PC-9 (cell line): ENCODE results near the gene C19orf53. TPM values are rescaled to one million over a fixed set of nuclear protein-coding genes. Genes with fewer than 3 reads are reported as not detected.

Source experiments
- Bru-seq: library from RNA; stranded (reverse); fragments of 400-500 nt; gene quantifications from one replicate; lab custom pipeline; 2021; lab: Mats Ljungman, UMichigan
- BruChase-seq, 2 experiments: library from RNA; stranded (reverse); fragments of 400-500 nt; gene quantifications; one replicate each; lab custom pipeline; 2021; lab: Mats Ljungman, UMichigan
- BruUV-seq: library from RNA; stranded (reverse); fragments of 400-500 nt; replicated peaks from 2 replicates; lab custom pipeline; 2021; lab: Mats Ljungman, UMichigan
- CTCF ChIA-PET: fragments of 300-600 bp; sonication (Branson Sonifier 250); formaldehyde crosslinking; loops from one replicate; lab custom pipeline; 2022; ENCODE audit warnings: antibody characterized with exemption; lab: Charles Lee
- POLR2A ChIA-PET: fragments of 300-600 bp; sonication (Branson Sonifier 250); formaldehyde crosslinking; loops from one replicate; lab custom pipeline; 2022; ENCODE audit warnings: antibody characterized with exemption; ENCODE audit not compliant: unreplicated experiment; lab: Charles Lee
- DNase-seq, 2 experiments: peaks; one replicate each; pipeline versions ENCODE4 v3.0.0 to v3.0.0-alpha.2; 2015 to 2022; ENCODE audit warnings: mixed read lengths in 1 of 2
- H2AFZ ChIP-seq: fragments of 200-600 bp; sonication (generic); 2 replicates; pipeline ENCODE4 v1.8.1; 2017; ENCODE audit warnings: antibody characterized with exemption
- H3F3A ChIP-seq: fragments of 200-600 bp; sonication (generic); 2 replicates; pipeline ENCODE4 v1.8.1; 2017; ENCODE audit warnings: antibody characterized with exemption, mild to moderate bottlenecking, low read depth; ENCODE audit not compliant: insufficient read depth
- H3K27ac ChIP-seq: fragments of 200-600 bp; sonication (generic); 2 replicates; pipeline ENCODE4 v1.6.1; 2016; ENCODE audit warnings: mixed run types
- H3K27me3 ChIP-seq: fragments of 200-600 bp; sonication (generic); 2 replicates; pipeline ENCODE4 v1.6.1; 2016; ENCODE audit warnings: low read depth, mixed run types; ENCODE audit not compliant: insufficient read depth
- H3K36me3 ChIP-seq: fragments of 200-600 bp; sonication (generic); 2 replicates; pipeline ENCODE4 v1.6.1; 2016; ENCODE audit warnings: low read depth, mixed run types
- H3K4me1 ChIP-seq: fragments of 200-600 bp; sonication (generic); replicated peaks from 2 replicates; pipeline ENCODE4 v1.6.1; 2016; ENCODE audit warnings: mixed run types; ENCODE audit not compliant: insufficient read depth
- H3K4me2 ChIP-seq: fragments of 200-600 bp; sonication (generic); 2 replicates; pipeline ENCODE4 v1.6.1; 2017; ENCODE audit warnings: mixed run types
- H3K4me3 ChIP-seq: fragments of 200-600 bp; sonication (generic); 2 replicates; pipeline ENCODE4 v1.6.1; 2016; ENCODE audit warnings: mixed run types
- H3K79me2 ChIP-seq: fragments of 200-600 bp; sonication (generic); 2 replicates; pipeline ENCODE4 v1.6.1; 2017; ENCODE audit warnings: low read depth, mixed run types
- H3K9me2 ChIP-seq: fragments of 200-600 bp; sonication (generic); 2 replicates; pipeline ENCODE4 v1.8.1; 2017; ENCODE audit warnings: mild to moderate bottlenecking; ENCODE audit not compliant: insufficient read depth
- H3K9me3 ChIP-seq: fragments of 200-600 bp; sonication (generic); 2 replicates; pipeline ENCODE4 v1.8.1; 2016; ENCODE audit warnings: low read depth; ENCODE audit not compliant: insufficient read depth
- H4K20me1 ChIP-seq: fragments of 200-600 bp; sonication (generic); 2 replicates; pipeline ENCODE4 v1.8.1; 2017; ENCODE audit not compliant: insufficient read depth
- CTCF ChIP-seq: fragments of 200-600 bp; sonication (generic); conservative IDR thresholded peaks from 2 replicates; pipeline ENCODE4 v1.6.1; 2017; ENCODE audit warnings: mixed run types, antibody characterized with exemption, mild to moderate bottlenecking, moderate library complexity
- EZH2 ChIP-seq: fragments of 200-600 bp; sonication (generic); IDR thresholded peaks from 2 replicates; pipeline ENCODE4 v1.8.0; 2017; ENCODE audit warnings: antibody characterized with exemption, low read depth
- intact Hi-C: fragments of 100-400 bp; cut with micrococcal nuclease; formaldehyde crosslinking; loops from one replicate; pipeline ENCODE4 v1.10.0; 2022; ENCODE audit not compliant: unreplicated experiment
- long read RNA-seq: library from polyadenylated mRNA; stranded (forward); transcript quantifications from one replicate; pipeline ENCODE4 v2.0.0, GENCODE V29; 2022
- total RNA-seq: library from RNA; stranded (reverse); gene quantifications from 2 replicates; pipeline ENCODE4 v1.2.3, GENCODE V29; 2021

C19orf53 gene
- total RNA-seq (99.4 and 121 TPM in 2 replicates), Bru-seq, nascent RNA (percentile 91 among the genes with signal in this experiment), BruChase-seq, experiment 1, labeled RNA remaining after a 2-hour chase (percentile 87 among the genes with signal in this experiment), BruChase-seq, experiment 2, labeled RNA remaining after a 6-hour chase (percentile 89 among the genes with signal in this experiment)
- long read RNA-seq, transcript C19orf53-202 (3 exons, 873 nt) = major isoform, 260 of 269 reads
- long read RNA-seq, partial matches to known transcripts = 0 of 269 reads
- long read RNA-seq, other reads (novel, unspliced or antisense) = 4 of 269 reads

- Histone ChIP-seq H3K9me2 (no peaks in the 10 kb centered on the region), H3K9me3 (no peaks in the 10 kb centered on the region), H3K79me2 (peaks cover 29% of the 10 kb centered on the region), H3K27me3 (no peaks in the 10 kb centered on the region), H2AFZ (peak within 1 kb of the TSS; percentile 86), H3F3A (peaks cover 30% of the 10 kb centered on the region), H3K4me3 (peak within 1 kb of the TSS; percentile 88), H3K36me3 (0 out of 2 replicates have a peak, but pooled peaks cover 9% of the 10 kb centered on the region), H3K4me1 (peaks cover 6% of the 10 kb centered on the region), H3K27ac (peak within 1 kb of the TSS; percentile 44), H3K4me2 (peak within 1 kb of the TSS; percentile 97), H4K20me1 (peaks cover 7% of the 10 kb centered on the region)
- DNase-seq = peak; percentile 82 to 83
- ChIA-PET POLR2A (interaction anchor here (0.6 to 0.8 kb wide), 7 partner anchors 19 to 1063 kb away, joined by 3 to 11 read pairs (median 7); partner anchors contain the start of gene ZSWIM4), CTCF (interaction anchor here (0.6 kb wide), 3 partner anchors 13 to 304 kb away, joined by 5 to 7 read pairs (median 6); no protein-coding TSS in a partner anchor)
- no peak for TF ChIP-seq CTCF
- TF ChIP-seq EZH2 = no peak
- intact Hi-C loops = no loop called here
- TSS peak; percentile 76 for BruUV-seq
These were observed at the start of gene C19orf53 for GRCh38 chr19:13774217-13775191. TSS of gene C19orf53 (plus strand) at chr19:13774456. CDS start at chr19:13774478, 22 bp downstream.

- Histone ChIP-seq H2AFZ (no peak overlapping the region), H3K4me1 (peaks cover 22% of the 10 kb centered on the region), H3K4me3 (no peak overlapping the region), H3K36me3 (no peaks in the 10 kb centered on the region), H3K4me2 (no peak overlapping the region), H4K20me1 (no peaks in the 10 kb centered on the region), H3F3A (peaks cover 37% of the 10 kb centered on the region), H3K27ac (no peak overlapping the region), H3K9me3 (no peaks in the 10 kb centered on the region), H3K9me2 (no peaks in the 10 kb centered on the region), H3K79me2 (no peaks in the 10 kb centered on the region), H3K27me3 (no peaks in the 10 kb centered on the region)
- no TSS peak for BruUV-seq
- POLR2A ChIA-PET = no interaction called here
- TF ChIP-seq CTCF (no peak), EZH2 (no peak)
- intact Hi-C loops = no loop called here
- CTCF ChIA-PET = no interaction called here
- DNase-seq = no peak
These were observed 47.9 kb upstream of the C19orf53 start for GRCh38 chr19:13726323-13726722.

- DNase-seq = no peak
- no peak overlapping the region for H2AFZ ChIP-seq
- no TSS peak for BruUV-seq
- no peaks in the 10 kb centered on the region for H3K9me2 ChIP-seq
- H3K4me2 ChIP-seq = no peak overlapping the region
- intact Hi-C loops = no loop called here
- ChIA-PET CTCF (no interaction called here), POLR2A (no interaction called here)
- no peaks in the 10 kb centered on the region for H4K20me1 ChIP-seq
- H3K27ac ChIP-seq = no peak overlapping the region
- H3K27me3 ChIP-seq = no peaks in the 10 kb centered on the region
- no peaks in the 10 kb centered on the region for H3K9me3 ChIP-seq
- H3K4me3 ChIP-seq = no peak overlapping the region
- H3K79me2 ChIP-seq = peaks cover 11% of the 10 kb centered on the region
- H3K4me1 ChIP-seq = peaks cover 28% of the 10 kb centered on the region
- H3K36me3 ChIP-seq = no peaks in the 10 kb centered on the region
- peaks cover 47% of the 10 kb centered on the region for H3F3A ChIP-seq
- TF ChIP-seq CTCF (no peak), EZH2 (no peak)
These were observed 46.5 kb upstream of the C19orf53 start for GRCh38 chr19:13727798-13728197.
